Ovary (tissue), 3 donors: Measurements from ENCODE around the gene KLRC4.

Source experiments
- CTCF ChIP-seq, 3 donors: fragments of 450-650 bp in 2 of 3; fragments of 200-600 bp in 1 of 3; IDR thresholded peaks; one replicate each; pipeline versions ENCODE4 v1.5.1 to v1.8.0; 2016 to 2022; ENCODE audit warnings: antibody characterized with exemption in 3 of 3, mild to moderate bottlenecking in 1 of 3
- EP300 ChIP-seq: sonication (generic); formaldehyde crosslinking; IDR thresholded peaks from one replicate; pipeline ENCODE4 v1.6.1; 2017; ENCODE audit warnings: antibody characterized with exemption
- donor health status: DM: no; HTN: no; CAD: no.

- TF ChIP-seq CTCF (IDR thresholded peaks at IDR 0.05), result no peak
- TF ChIP-seq EP300, result no peak
Observed at GRCh38 chr12:10388624-10389413, 20.7 kb downstream of the KLRC4 start.
